Astrocyte (in vitro differentiated cells and primary cell): Measurements from ENCODE around the gene GMDS.

Experiments used
- EZH2 ChIP-seq: IDR thresholded peaks from 2 replicates; pipeline ENCODE4 v1.6.1; 2012; ENCODE audit warnings: mild to moderate bottlenecking, low read length, inconsistent platforms; ENCODE audit not compliant: insufficient read depth
- TF ChIP-seq, protein P1 (sequence below): IDR thresholded peaks from 2 replicates; pipeline ENCODE4 v1.5.1; 2011; ENCODE audit warnings: low read depth, mild to moderate bottlenecking, inconsistent platforms, low read length, moderate library complexity; ENCODE audit not compliant: insufficient read depth

DNA sequence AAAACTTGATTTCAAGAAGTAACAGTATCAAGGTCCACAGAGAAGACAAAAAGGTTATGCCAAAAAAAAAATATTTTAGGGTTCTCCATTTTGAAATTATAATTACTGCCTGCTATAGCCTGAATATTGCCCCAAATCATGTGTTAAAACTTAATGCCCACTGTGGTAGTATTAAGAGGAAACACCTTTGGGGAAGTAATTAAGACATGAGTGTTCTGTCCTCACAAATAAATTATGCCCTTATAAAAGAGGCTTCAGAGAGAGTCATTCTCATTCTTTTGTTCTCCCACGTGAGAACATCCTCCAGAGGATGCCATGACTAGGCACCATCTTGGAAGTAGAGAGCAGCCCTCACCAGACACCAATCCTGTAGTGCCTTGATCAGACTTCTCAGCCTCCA, 66.2 kb downstream of the GMDS start:
- TF ChIP-seq, protein P1, sequence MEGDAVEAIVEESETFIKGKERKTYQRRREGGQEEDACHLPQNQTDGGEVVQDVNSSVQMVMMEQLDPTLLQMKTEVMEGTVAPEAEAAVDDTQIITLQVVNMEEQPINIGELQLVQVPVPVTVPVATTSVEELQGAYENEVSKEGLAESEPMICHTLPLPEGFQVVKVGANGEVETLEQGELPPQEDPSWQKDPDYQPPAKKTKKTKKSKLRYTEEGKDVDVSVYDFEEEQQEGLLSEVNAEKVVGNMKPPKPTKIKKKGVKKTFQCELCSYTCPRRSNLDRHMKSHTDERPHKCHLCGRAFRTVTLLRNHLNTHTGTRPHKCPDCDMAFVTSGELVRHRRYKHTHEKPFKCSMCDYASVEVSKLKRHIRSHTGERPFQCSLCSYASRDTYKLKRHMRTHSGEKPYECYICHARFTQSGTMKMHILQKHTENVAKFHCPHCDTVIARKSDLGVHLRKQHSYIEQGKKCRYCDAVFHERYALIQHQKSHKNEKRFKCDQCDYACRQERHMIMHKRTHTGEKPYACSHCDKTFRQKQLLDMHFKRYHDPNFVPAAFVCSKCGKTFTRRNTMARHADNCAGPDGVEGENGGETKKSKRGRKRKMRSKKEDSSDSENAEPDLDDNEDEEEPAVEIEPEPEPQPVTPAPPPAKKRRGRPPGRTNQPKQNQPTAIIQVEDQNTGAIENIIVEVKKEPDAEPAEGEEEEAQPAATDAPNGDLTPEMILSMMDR: no peak
- no peak for TF ChIP-seq EZH2
